GM23338 (cell line): ENCODE measurements around the gene RNGTT.

Source experiments
- CTCF ChIP-seq, 2 experiments: fragments of 200-600 bp in 1 of 2; sonication (generic) in 1 of 2; conservative IDR thresholded peaks; 2 replicates each; pipeline versions ENCODE4 v1.5.1 to v1.6.1; 2016 to 2017; ENCODE audit warnings: antibody characterized with exemption in 2 of 2, low read depth in 2 of 2, mild to moderate bottlenecking in 2 of 2, moderate library complexity in 1 of 2
- EZH2 ChIP-seq: fragments of 200-600 bp; sonication (generic); IDR thresholded peaks from one replicate; pipeline ENCODE4 v1.8.0; 2017; ENCODE audit warnings: antibody characterized with exemption, mild to moderate bottlenecking, low read depth; ENCODE audit not compliant: unreplicated experiment
- EZH2phosphoT487 ChIP-seq: fragments of 200-600 bp; sonication (generic); IDR thresholded peaks from one replicate; pipeline ENCODE4 v1.8.1; 2018; ENCODE audit warnings: antibody characterized with exemption; ENCODE audit not compliant: unreplicated experiment
- POLR2AphosphoS5 ChIP-seq: IDR thresholded peaks from 2 replicates; pipeline ENCODE4 v1.6.1; 2016; ENCODE audit warnings: antibody characterized with exemption, low read depth
- REST ChIP-seq: IDR thresholded peaks from one replicate; pipeline ENCODE4 v1.6.1; 2018; ENCODE audit warnings: antibody characterized with exemption; ENCODE audit not compliant: unreplicated experiment
- STAT1 ChIP-seq: IDR thresholded peaks from one replicate; pipeline ENCODE4 v1.6.1; 2016; ENCODE audit warnings: antibody characterized with exemption; ENCODE audit not compliant: unreplicated experiment

GRCh38 chr6:88653936-88654335, 309.5 kb downstream of the RNGTT start:
- no peak for TF ChIP-seq CTCF (conservative IDR thresholded peaks at IDR 0.05; ENCODE audit: low read depth in 2 of 2)
- no peak for TF ChIP-seq POLR2AphosphoS5
- TF ChIP-seq REST, result no peak
- no peak for TF ChIP-seq EZH2phosphoT487
- no peak for TF ChIP-seq STAT1
- TF ChIP-seq EZH2, result no peak
